GM18519 (cell line): ENCODE data around the gene NR6A1.

Experiments used
- ATAC-seq: cut with Tn5 transposase; IDR thresholded peaks from one replicate; pipeline ENCODE4 v1.9.1; 2021; ENCODE audit warnings: mild to moderate bottlenecking, moderate library complexity; ENCODE audit not compliant: unreplicated experiment, low FRiP score

NR6A1 gene

GRCh38 chr9:124797343-124798103, 26.4 kb upstream of the NR6A1 start:
- ATAC-seq: no peak

DNA sequence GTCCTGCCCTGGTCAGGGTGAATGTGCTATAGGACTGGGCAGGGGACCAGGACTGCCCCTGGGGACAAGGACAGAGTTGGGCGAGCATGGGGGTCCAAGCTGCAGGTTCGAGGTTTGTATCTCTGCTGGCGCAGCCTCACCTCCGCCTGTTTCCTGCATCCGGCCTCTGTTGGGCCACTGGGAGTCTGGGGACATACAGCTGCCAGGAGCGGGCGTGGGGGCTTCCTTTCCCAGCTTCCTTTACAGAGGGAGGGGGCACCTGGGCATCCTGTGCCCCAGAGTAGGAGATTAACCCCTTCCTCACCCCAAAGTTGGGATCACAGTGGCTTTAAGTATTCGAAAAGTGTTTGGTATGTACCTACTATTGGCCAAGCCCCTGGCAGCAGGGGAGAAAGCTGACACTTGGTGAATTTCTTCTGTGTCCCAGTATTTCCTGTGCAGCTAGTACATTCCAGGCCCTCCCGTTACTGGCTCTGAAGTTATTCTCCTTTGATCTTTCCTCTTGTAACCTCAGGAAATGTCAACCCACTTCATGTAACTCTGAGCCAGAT, 24.8 kb upstream of the NR6A1 start:
- no peak for ATAC-seq

GRCh38 chr9:124794902-124795491, 23.9 kb upstream of the NR6A1 start:
- no peak for ATAC-seq

- no peak for ATAC-seq
Measured at GRCh38 chr9:124793015-124793541, 22.0 kb upstream of the NR6A1 start.

DNA sequence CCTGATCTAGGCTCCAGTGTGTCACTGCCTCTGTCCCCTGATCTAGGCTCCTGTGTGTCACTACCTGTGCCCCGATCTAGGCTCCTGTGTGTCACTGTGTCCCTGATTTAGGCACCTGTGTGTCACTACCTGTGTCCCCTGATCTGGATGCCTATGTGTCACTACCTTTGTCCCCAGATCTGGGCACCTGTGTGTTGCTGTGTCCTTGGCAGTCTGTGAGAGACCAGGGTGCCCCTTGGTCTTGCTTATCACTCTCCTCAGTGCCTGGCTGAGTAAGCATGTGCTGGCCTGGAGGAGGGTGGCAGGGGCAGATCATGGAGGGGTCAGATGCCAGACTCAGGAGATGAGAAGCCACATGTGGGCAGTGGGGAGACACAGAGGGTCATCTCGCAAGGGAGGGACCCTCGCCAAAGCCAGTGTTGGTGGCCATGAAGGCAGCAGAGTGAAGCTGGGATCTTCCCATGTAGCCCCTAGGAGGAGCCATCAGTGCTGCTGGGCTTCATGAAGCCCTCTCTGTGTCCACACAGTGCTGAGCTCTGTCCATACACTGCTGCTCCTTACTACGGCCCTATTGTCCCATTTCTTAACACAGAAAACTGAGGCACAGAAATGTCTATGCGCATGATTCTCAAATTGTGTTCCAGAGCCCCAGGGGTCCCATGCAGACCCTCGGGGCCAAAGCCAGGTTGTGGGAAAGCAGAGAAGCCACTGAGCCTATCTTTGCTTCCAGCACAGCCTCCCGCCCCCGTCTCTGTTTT, 21.3 kb upstream of the NR6A1 start:
- no peak for ATAC-seq

DNA sequence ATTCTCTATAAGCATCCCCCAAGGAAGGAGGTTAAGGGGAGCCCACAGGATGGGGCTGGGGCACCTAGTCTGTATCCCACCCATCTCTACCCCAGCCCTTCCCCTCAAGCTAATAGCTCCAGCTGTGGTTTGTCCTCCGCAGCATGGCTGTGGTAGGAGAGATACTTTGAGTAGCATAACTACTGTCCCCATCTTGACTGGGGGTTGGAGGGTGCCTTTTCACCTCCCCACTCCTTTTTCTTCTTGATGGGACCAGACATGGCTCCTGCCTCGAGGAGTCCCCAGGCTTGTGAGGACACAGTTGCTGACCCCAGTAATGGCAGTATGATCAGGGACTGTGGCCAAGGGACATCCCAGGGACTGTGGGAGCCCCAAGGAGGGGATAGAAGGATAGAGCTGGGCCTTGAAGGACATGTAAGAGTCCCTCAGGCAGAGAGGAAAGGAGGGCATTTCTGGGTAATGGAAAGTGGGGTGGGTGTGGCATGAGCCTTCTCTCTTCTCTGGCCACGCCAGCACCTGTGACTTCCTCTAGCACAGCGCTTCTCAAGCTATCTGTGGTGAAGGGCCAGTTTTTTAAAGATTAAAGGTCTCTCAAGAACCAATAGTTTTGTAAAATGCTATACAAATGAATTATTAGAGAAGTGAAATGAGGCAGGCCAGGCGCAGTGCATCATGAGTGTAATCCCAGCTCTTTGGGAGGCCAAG, 19.8 kb upstream of the NR6A1 start:
- no peak for ATAC-seq

DNA sequence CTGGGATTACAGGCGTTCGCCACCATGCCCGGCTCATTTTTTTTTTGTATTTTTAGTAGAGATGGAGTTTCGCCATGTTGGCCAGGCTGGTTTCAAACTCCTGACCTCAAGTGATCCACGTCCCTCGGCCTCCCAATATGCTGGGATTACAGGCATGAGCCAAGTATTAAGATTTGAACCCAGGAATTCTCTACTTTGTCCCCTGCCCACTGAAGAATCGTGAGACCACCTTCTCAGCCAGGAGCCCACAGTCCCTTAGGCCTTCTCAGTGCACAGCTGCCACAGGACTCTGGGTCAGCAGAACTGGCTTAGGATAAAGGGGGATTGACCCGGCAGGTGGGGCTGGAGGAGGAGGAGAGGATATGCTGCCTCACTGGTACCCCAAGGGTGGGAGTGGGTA, 19.2 kb upstream of the NR6A1 start:
- no peak for ATAC-seq

- no peak for ATAC-seq
Measured at GRCh38 chr9:124789531-124789930, 18.4 kb upstream of the NR6A1 start.

- ATAC-seq: no peak
Measured at GRCh38 chr9:124788542-124789217, 17.6 kb upstream of the NR6A1 start.

DNA sequence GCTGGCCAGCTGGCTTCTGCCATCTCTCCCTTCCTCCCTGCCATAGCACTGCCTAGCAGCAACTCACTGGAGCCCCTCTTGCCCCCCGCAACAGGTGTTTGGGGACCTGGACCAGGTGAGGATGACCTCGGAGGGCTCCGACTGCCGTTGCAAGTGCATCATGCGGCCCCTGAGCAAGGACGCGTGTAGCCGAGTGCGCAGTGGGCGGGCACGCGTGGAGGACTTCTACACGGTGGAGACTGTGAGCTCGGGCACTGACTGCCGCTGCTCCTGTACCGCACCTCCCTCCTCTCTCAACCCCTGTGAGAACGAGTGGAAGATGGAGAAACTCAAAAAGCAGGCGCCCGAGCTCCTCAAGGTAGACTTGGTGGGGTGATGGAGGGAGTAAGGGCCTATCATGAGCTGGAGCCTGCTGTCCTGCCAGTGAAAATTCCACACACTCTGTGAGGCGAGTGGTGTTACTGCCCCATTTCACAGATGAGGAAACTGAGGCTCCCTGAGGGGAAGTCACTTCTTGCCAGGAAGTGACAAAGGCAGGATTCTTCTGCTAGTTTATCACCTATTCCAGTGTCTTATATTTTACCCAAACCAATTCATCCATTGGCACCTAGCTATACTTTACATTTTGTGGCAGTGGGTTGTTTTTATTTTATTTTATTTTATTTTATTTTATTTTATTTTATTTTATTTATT, 15.9 kb upstream of the NR6A1 start:
- no peak for ATAC-seq

- ATAC-seq: no peak
Measured at GRCh38 chr9:124784509-124784908, 13.4 kb upstream of the NR6A1 start.

GRCh38 chr9:124783830-124784229, 12.7 kb upstream of the NR6A1 start:
- ATAC-seq: no peak

- no peak for ATAC-seq
Measured at GRCh38 chr9:124782661-124783574, 11.8 kb upstream of the NR6A1 start.

DNA sequence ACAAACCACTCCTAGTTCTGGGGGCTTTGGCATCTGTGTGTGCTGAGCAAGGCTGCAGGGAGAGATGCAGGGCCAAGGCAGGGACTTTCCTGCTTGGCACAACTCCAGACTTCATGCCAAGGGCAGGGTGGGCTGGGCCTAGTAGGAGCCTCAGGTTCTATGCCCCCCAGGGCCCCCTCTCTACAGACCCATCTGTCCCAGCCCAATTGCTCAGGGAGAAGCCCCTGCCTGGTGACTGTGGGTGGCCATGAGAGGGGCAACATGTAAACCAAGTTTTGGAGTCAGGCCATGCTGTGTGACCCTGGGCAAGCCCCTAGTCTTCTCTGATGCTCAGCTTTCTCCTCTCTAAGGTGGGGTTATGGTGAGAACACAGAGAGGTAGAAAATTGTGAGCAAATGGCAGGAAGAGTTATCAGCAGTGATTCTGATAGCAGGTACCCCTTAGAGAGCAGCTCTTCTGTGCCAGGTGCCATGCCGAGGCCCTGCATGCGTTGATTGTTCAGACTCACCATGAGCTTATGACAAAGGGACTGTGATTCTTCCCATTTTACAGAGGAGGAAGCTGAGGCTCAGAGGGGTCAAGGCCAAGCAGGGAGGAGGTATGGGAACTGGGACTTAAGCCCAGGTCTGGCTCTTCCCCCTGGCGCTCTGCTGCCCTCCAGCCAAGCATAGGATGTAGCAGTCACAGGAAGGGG, 11.0 kb upstream of the NR6A1 start:
- no peak for ATAC-seq

DNA sequence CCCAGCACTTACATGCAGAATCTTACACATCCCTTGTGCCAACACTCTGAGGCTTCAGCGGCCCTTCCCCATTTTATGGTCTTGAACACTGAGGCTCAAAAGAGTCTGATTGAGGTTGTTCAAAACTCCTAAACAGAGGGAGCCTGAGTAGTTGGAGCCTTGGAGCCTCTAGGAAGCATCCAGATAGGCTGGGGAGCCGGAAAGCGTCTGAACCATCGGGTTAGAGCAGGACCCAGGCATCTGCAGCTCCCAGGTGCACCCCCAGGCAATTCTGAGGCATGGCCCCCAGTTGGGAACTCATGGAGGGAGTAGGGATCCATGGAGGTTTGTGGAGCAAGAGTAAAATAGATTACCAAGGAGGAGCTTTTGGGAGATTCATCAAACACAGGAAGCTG, 9.6 kb upstream of the NR6A1 start:
- ATAC-seq: no peak

DNA sequence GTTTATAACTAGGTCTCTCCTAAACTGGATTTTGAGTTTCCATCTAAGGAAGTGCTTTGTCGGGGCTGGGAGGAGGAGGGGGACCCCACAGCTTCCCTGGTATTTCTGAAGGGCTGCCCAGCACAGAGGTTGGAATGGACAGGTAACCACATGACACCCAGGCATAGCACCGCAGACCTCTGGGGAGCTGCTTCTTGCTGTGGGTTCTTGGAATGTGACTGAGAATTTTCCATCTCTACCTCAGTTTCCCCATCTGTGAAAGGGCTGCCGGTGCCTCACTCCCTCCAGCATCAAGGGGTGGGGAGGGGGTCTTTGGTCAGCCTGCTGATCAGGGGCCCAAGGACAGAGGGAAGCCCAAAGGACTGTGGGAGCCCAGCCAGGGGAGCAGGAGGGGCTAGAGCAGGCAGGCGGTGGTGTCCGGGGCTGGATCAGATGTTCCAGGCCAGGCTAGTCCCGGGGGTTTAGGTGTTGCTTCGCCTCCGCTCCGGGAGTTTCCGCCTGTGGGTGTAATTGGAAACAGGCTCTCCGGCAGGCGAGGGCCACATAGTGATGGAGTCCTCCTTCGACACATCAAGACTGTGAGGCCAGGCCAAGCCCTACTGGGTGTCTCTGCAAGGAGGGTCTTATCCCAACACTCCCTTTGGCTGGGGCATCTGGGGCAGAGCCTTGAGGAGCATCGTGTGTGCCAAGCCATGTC, 9.1 kb upstream of the NR6A1 start:
- no peak for ATAC-seq

- ATAC-seq: no peak
Measured at GRCh38 chr9:124779368-124780059, 8.4 kb upstream of the NR6A1 start.
